DMS 273 (cell line): ENCODE measurements around the gene PACS1.

Source experiments
- DNase-seq: peaks from one replicate; lab custom pipeline; 2025; ENCODE audit not compliant: unreplicated experiment; lab: John Stamatoyannopoulos, UW

Gene PACS1

DNA sequence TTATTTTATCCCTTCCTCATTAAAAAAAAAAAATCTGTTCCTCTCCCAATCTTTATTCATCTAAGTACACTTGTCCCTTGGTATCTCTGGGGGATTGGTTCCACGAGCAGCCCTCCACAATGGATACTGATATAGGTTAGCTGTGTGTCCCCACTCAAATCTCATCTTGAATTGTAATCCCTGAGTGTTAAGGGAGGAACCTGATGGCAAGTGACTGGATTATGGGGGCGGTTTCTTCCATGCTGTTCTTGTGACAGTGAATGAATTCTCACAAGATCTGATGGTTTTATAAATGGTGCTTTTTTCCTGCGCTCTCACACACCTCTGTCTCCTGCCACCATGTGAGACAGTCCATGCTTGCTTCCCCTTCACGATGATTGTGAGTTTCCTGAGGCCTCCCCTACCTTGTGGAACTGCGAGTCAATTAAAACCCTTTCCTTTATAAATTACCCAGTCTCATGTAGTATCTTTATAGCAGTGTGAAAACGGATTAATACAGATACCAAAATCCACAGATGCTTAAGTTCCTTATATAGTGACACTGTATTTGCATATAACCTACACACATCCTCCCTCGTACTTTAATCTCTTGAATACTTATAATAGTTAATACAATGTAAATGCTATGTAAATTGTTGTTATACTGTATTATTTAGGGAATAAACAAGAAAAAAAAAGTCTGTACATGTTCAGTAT is 62.0 kb downstream of the PACS1 start:
- DNase-seq: no peak

DNA sequence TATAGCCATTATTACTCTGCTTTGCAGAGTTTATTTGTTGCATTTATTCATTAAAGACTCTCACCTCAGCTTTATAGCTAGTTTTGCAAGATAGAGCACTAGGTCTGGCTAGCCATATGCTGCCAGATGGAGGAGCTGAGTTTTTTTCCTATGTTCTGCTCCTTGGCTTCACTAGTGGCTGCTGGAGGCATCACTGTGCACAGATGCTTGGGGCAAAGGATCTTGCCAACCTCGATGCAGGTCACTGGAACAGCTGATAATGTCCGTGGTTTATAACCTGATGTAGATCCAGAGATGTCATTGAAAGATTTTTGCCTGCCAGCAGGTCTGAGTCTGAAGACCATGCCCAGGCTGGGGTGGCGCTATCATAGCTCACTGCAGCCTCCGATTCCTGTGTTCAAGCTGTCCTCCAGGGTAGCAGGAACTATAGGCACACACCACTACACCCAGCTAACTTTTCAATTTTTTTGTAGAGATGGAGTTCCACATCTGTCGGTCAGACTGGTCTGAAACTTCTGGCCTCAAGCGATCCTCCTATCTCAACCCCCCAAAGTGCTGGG is 63.2 kb downstream of the PACS1 start:
- peak; percentile 93 for DNase-seq

- DNase-seq: no peak
These were observed 66.7 kb downstream of the PACS1 start for GRCh38 chr11:66136752-66137123.

DNA sequence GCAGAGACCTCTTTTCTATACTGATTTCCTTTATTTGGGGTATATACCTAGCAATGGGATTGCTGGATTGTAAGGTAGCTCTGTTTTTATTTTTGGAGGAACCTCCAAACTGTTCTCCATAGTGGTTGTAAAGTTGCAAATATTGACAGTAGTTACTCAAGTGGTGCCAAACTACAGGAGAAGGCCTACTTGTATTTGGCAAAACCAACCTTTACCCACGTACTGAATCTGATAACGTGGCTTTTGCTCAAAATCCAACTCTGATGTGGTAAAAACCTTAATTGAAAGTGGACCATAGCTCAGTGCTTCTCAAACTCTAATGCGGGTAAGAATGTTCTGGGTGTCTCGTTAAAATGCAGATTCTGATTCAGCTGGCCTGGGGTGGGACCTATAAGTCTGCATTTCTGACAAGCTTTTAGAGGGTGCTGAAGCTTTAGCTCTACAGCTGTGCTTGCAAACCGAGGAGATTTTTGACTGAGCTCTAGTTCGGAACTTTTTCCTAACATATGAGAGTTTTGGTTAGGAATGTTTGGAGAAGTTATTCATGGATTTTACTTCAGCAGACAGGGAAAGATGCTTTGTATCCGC is 69.8 kb downstream of the PACS1 start:
- DNase-seq: no peak

- no peak for DNase-seq
These were observed 72.5 kb downstream of the PACS1 start for GRCh38 chr11:66142370-66143263.

DNA sequence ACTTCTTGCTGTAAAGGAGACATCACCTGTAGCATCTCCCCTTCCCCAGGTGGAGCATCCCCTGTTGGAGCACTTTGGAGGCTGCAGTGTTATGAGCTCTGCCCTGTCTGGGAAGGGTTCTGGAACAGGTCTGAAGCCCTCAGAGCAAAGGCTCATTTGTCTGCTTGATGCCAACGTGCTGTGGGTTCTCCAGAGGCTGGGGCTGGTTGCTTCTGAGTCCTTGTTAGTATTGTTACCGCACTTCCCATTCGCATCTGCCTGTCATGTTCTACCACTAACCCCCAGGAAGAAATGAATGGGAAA is 73.1 kb downstream of the PACS1 start:
- DNase-seq: no peak

DNA sequence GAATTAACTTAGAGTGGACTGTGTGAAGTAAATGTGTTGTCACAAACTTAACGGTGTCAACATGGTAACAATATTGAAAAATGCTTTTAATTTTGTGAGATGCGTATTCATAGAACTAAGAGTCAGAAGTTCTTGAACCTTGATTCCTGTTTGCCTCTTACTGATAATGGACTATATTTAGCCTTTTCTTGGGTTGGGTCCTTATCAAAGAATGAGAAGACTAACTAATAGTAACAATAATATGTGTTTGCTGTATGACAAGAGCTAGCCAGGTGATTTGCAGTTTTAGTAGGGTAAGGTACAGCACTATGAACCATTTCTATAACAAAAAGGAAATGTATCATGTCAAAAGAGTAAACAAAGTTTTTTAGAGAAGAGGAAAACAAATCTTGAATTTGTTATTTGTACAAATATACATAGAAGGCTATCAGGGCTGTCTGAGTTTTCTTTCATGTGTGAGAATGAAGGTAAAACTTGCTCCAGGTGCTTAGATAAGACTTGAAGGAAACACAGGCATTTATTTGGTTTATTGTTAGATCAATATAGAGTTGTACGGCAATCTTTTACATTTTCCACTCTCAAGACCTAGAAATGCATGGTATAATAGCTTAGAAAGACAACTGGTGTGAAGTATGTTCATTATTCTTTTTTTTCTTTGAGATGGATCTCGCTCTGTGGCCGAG is 74.1 kb downstream of the PACS1 start:
- no peak for DNase-seq

GRCh38 chr11:66146074-66146473 is 76.0 kb downstream of the PACS1 start:
- DNase-seq: no peak

- no peak for DNase-seq
These were observed 76.9 kb downstream of the PACS1 start for GRCh38 chr11:66146940-66147339.

GRCh38 chr11:66150140-66150539 is 80.1 kb downstream of the PACS1 start:
- no peak for DNase-seq

- DNase-seq: no peak
These were observed 80.7 kb downstream of the PACS1 start for GRCh38 chr11:66150725-66151124.

- DNase-seq: peak; percentile 34
These were observed 81.2 kb downstream of the PACS1 start for GRCh38 chr11:66151273-66151672.

GRCh38 chr11:66154109-66154508 is 84.0 kb downstream of the PACS1 start:
- no peak for DNase-seq

DNA sequence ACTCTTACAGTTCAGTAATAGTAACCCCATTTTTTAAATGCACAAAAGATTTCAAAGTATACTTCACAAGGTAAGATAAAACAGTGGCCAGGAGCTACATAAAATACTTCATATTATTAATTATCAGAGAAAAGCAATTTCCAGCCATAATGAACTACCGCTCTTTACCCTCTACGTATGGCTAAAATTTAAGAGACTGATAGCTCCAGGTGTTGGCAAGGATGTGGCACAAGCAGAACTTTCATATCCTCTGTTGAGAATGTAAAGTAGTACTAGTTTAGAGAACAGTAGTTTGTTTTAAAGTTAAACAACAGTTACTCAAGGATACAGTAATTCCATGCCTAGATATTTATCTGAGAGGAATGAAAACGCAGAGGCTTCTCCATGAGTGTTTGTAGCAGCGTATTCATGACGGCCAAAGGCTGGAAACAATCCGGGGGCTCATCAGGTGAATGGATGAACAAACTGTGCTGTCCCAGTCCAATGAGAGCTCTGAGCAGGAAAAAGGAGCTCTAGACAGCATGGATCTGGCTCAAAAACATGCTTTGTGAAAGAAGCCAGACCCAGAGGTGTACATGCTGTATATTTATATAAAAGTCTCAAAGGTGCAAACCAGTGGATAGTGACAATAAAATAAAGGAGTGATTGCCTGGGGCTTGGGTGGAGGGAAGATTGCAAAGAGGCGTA is 85.5 kb downstream of the PACS1 start:
- DNase-seq: no peak

DNA sequence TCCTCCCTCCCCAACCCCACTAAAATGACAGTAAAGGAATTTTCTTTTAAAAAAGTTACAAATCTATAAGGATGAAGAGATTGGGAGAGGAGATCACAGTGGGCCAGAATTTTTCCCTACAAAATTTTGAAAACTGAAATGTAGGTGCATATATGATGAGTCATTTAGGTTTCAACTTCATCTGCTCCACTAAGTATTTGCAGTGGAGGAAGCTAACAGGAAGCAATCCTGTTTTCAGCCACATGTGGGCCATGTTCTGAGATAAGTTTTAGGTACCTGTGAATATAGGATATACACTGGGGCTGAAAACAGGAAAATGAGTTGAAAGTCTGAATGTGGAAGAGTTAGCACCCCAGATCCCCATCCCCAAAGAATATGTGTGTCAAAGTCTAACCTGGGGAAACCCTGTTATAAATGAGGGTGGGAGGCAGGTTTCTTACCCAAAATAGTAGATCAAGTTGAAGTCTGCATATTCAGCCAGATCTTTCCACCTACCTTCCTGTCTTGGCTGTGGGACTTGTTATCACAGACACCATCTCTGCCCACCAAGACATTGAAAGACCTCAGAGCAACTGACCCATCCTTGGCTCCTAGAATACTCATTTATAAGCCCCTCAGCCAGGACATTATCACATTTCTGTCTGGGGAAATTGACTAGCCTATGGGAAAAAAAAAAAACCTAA is 87.3 kb downstream of the PACS1 start:
- no peak for DNase-seq

DNA sequence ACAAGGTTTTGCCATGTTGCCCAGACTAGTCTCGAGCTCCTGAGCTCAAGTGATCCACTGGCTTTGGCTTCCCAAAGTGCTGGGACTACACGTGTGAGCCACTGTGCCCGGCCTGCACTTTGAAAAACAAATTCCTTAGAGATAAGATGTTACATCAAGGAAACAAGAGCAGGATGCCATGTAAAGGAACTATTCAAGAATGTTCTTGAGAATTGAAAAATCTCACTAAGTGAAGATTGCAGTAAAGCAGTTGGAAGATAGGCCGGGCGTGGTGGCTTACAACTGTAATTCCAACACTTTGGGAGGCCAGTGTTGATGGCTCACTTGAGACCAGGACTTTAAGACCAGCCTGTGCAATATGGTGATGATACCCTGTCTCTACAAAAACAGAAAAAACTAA is 88.1 kb downstream of the PACS1 start:
- DNase-seq: no peak

GRCh38 chr11:66159324-66159984 is 89.4 kb downstream of the PACS1 start:
- DNase-seq: peak; percentile 44

DNA sequence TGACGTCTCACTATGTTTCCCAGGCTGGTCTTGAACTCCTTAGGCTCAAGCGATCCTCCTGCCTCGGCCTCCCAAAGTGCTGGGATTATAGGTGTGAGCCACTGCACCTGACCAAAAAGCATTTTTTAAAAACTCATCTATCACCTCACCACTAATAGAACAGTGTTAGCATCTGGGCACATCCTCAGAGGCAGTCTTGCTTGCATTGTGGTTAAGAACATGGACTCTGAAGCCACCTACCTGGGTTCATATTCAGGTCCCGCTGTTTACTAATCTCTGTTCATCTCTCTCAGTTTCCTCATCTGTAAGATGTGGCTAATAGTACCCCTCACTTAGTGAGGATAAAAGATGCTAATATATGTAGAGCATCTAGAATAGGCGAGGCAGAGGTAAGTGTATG is 90.6 kb downstream of the PACS1 start:
- DNase-seq: no peak

GRCh38 chr11:66168289-66168688 is 98.2 kb downstream of the PACS1 start:
- DNase-seq: no peak

DNA sequence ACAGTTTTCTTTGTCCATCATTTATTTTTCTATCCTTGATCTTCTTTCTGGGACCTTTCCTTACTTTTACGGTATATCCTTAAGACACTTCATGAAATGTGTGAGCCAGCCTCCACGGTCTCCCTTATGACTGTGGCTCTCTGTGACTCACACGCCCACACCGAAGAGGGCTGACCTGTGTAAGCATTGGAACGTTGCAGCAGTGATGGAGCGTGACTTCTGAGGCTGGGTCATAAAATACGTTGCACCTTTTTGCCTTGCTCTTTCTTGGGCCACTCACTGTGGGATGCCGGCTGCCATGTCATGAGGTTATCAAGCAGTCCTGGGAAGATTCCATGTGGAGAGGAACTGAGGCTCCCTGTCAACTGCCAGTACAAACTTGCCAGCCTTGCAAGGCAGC is 102.1 kb downstream of the PACS1 start:
- no peak for DNase-seq
